Germinal center (tissue), 1 donor: ENCODE measurements around the gene LMX1B.

ENCODE experiments used
- DNase-seq: peaks from one replicate; pipeline ENCODE4 v3.0.0; 2012; ENCODE audit warnings: mixed read lengths, low spot score

The LMX1B gene

GRCh38 chr9:126617823-126618165 lies 4.1 kb downstream of the LMX1B start:
- no peak for DNase-seq

GRCh38 chr9:126618190-126618584 lies 4.5 kb downstream of the LMX1B start:
- no peak for DNase-seq

GRCh38 chr9:126618585-126619360 lies 5.0 kb downstream of the LMX1B start:
- no peak for DNase-seq

GRCh38 chr9:126619361-126620135 lies 5.8 kb downstream of the LMX1B start:
- no peak for DNase-seq

GRCh38 chr9:126620478-126620877 lies 6.8 kb downstream of the LMX1B start:
- DNase-seq = no peak

- DNase-seq = no peak
Measured at GRCh38 chr9:126621061-126621918, 7.6 kb downstream of the LMX1B start.

- DNase-seq = no peak
Measured at GRCh38 chr9:126621919-126622735, 8.4 kb downstream of the LMX1B start.

GRCh38 chr9:126623314-126623666 lies 9.6 kb downstream of the LMX1B start:
- DNase-seq = no peak

GRCh38 chr9:126623667-126624478 lies 10.1 kb downstream of the LMX1B start:
- no peak for DNase-seq

- no peak for DNase-seq
Measured at GRCh38 chr9:126624479-126624826, 10.7 kb downstream of the LMX1B start.

GRCh38 chr9:126624912-126625311 lies 11.2 kb downstream of the LMX1B start:
- DNase-seq = no peak

GRCh38 chr9:126625329-126626126 lies 11.8 kb downstream of the LMX1B start:
- DNase-seq = no peak

- no peak for DNase-seq
Measured at GRCh38 chr9:126626127-126626925, 12.6 kb downstream of the LMX1B start.

- no peak for DNase-seq
Measured at GRCh38 chr9:126626926-126627233, 13.2 kb downstream of the LMX1B start.

- DNase-seq = no peak
Measured at GRCh38 chr9:126628146-126628545, 14.4 kb downstream of the LMX1B start.

GRCh38 chr9:126628969-126629674 lies 15.4 kb downstream of the LMX1B start:
- no peak for DNase-seq

GRCh38 chr9:126630458-126631237 lies 16.9 kb downstream of the LMX1B start:
- DNase-seq = no peak

GRCh38 chr9:126631254-126631653 lies 17.5 kb downstream of the LMX1B start:
- DNase-seq = no peak
